IMR-90 (cell line): ENCODE results near the gene TMTC2. TPM values are rescaled to one million over a fixed set of nuclear protein-coding genes. Genes with fewer than 3 reads are reported as not detected.

Source experiments
- ATAC-seq: fragments of 200-7000 bp; cut with Tn5 transposase; 2 replicates; pipeline ENCODE4 v1.9.1; 2020; ENCODE audit warnings: low read depth, mild to moderate bottlenecking, moderate library complexity
- BruUV-seq: library from RNA; stranded (reverse); fragments of 400-500 nt; replicated peaks from 2 replicates; lab custom pipeline; 2021; lab: Mats Ljungman, UMichigan
- CTCF ChIA-PET: fragments of 300-600 bp; formaldehyde crosslinking; extraction: SDS; loops from one replicate; lab custom pipeline; 2021; ENCODE audit warnings: antibody characterized with exemption; lab: Yijun Ruan, JAX
- POLR2A ChIA-PET: fragments of 300-600 bp; sonication (Branson Sonifier 250); formaldehyde crosslinking; loops from one replicate; lab custom pipeline; 2022; ENCODE audit warnings: antibody characterized with exemption; ENCODE audit not compliant: unreplicated experiment; lab: Charles Lee
- DNase-seq: peaks from one replicate; pipeline ENCODE4 v3.0.0; 2013
- H2AFZ ChIP-seq: replicated peaks from 2 replicates; pipeline ENCODE3; 2013; ENCODE audit warnings: low read length, mild to moderate bottlenecking; ENCODE audit not compliant: poor library complexity
- H2AK5ac ChIP-seq: 2 replicates; pipeline ENCODE4 v1.6.1; 2013; ENCODE audit warnings: low read depth, low read length, inconsistent platforms
- H2AK9ac ChIP-seq: replicated peaks from 2 replicates; pipeline ENCODE3; 2013; ENCODE audit warnings: mild to moderate bottlenecking, low read depth, low read length, moderate library complexity; ENCODE audit not compliant: poor library complexity
- H2BK120ac ChIP-seq: 2 replicates; pipeline ENCODE4 v1.6.1; 2013; ENCODE audit warnings: low read depth, low read length, inconsistent platforms
- H2BK15ac ChIP-seq: 3 replicates; pipeline ENCODE4 v1.6.1; 2013; ENCODE audit warnings: low read depth, low read length, inconsistent platforms
- H2BK20ac ChIP-seq: 2 replicates; pipeline ENCODE4 v1.6.1; 2013; ENCODE audit warnings: low read depth, mild to moderate bottlenecking, inconsistent platforms, low read length, moderate library complexity
- H2BK5ac ChIP-seq: 2 replicates; pipeline ENCODE4 v1.6.1; 2013; ENCODE audit warnings: mild to moderate bottlenecking, low read depth, low read length, inconsistent platforms; ENCODE audit not compliant: poor library complexity, severe bottlenecking
- H3K14ac ChIP-seq: replicated peaks from 2 replicates; pipeline ENCODE4 v1.6.1; 2013; ENCODE audit warnings: low read depth, low read length, inconsistent platforms
- H3K18ac ChIP-seq: 2 replicates; pipeline ENCODE4 v1.6.1; 2013; ENCODE audit warnings: low read depth, low read length, control low read depth
- H3K23ac ChIP-seq: 2 replicates; pipeline ENCODE4 v1.6.1; 2013; ENCODE audit warnings: low read depth, low read length, inconsistent platforms
- H3K27ac ChIP-seq: 2 replicates; pipeline ENCODE4 v1.5.1; 2013; ENCODE audit warnings: mild to moderate bottlenecking, control low read depth, low read length; ENCODE audit not compliant: insufficient read depth
- H3K27me3 ChIP-seq: 2 replicates; pipeline ENCODE4 v1.6.1; 2013; ENCODE audit warnings: low read length; ENCODE audit not compliant: control insufficient read depth, insufficient read depth
- H3K36me3 ChIP-seq: 2 replicates; pipeline ENCODE4 v1.6.1; 2013; ENCODE audit warnings: low read length, mixed read lengths; ENCODE audit not compliant: control insufficient read depth, insufficient read depth
- H3K4ac ChIP-seq: 2 replicates; pipeline ENCODE4 v1.6.1; 2013; ENCODE audit warnings: low read depth, low read length, inconsistent platforms
- H3K4me1 ChIP-seq: 2 replicates; pipeline ENCODE4 v1.6.1; 2013; ENCODE audit warnings: low read length, mixed read lengths; ENCODE audit not compliant: control insufficient read depth, insufficient read depth
- H3K4me2 ChIP-seq: 2 replicates; pipeline ENCODE4 v1.6.1; 2013; ENCODE audit warnings: low read depth, mild to moderate bottlenecking, control low read depth, low read length, moderate library complexity
- H3K4me3 ChIP-seq: 2 replicates; pipeline ENCODE4 v1.5.1; 2013; ENCODE audit warnings: low read depth, mild to moderate bottlenecking, control low read depth, low read length, moderate library complexity; ENCODE audit not compliant: insufficient read depth
- H3K56ac ChIP-seq: 2 replicates; pipeline ENCODE4 v1.6.1; 2013; ENCODE audit warnings: low read length, inconsistent platforms; ENCODE audit not compliant: insufficient read depth; ENCODE audit errors: extremely low read depth
- H3K79me1 ChIP-seq, 2 experiments: 2 replicates each; pipeline ENCODE4 v1.6.1; 2013; ENCODE audit warnings: low read length in 2 of 2, inconsistent platforms in 1 of 2, low read depth in 1 of 2
- H3K9ac ChIP-seq: 2 replicates; pipeline ENCODE4 v1.6.1; 2013; ENCODE audit warnings: low read depth, low read length, control low read depth
- H3K9me1 ChIP-seq: 2 replicates; pipeline ENCODE4 v1.6.1; 2013; ENCODE audit warnings: low read length, inconsistent platforms; ENCODE audit not compliant: insufficient read depth
- H3K9me3 ChIP-seq: 2 replicates; pipeline ENCODE4 v1.6.1; 2013; ENCODE audit warnings: low read length; ENCODE audit not compliant: control insufficient read depth, insufficient read depth
- H4K20me1 ChIP-seq: 2 replicates; pipeline ENCODE4 v1.6.1; 2013; ENCODE audit warnings: low read length, inconsistent platforms; ENCODE audit not compliant: insufficient read depth
- H4K5ac ChIP-seq: 2 replicates; pipeline ENCODE4 v1.6.1; 2013; ENCODE audit warnings: mild to moderate bottlenecking, low read depth, low read length, control low read depth
- H4K8ac ChIP-seq, 2 experiments: 2 replicates each; pipeline ENCODE4 v1.6.1; 2013; ENCODE audit warnings: low read depth in 2 of 2, low read length in 2 of 2, control low read depth in 1 of 2, inconsistent platforms in 1 of 2
- H4K91ac ChIP-seq: 2 replicates; pipeline ENCODE4 v1.6.1; 2013; ENCODE audit warnings: low read depth, low read length, inconsistent platforms; ENCODE audit not compliant: insufficient read depth
- CEBPB ChIP-seq: IDR thresholded peaks from 2 replicates; pipeline ENCODE4 v1.6.1; 2012; ENCODE audit warnings: low read depth, low read length, improper control_type of control experiment
- CHD1 ChIP-seq: IDR thresholded peaks from 2 replicates; pipeline ENCODE4 v1.6.1; 2012; ENCODE audit warnings: low read depth, low read length, improper control_type of control experiment
- CTCF ChIP-seq: conservative IDR thresholded peaks from 2 replicates; pipeline ENCODE4 v1.5.1; 2012; ENCODE audit warnings: mild to moderate bottlenecking, low read depth, low read length, improper control_type of control experiment
- FOS ChIP-seq: fragments of 150-350 bp; IDR thresholded peaks from 2 replicates; pipeline ENCODE4 v1.6.1; 2016; ENCODE audit warnings: low read depth, low read length
- MAFK ChIP-seq: IDR thresholded peaks from 2 replicates; pipeline ENCODE4 v1.6.1; 2012; ENCODE audit warnings: low read depth, low read length, improper control_type of control experiment
- MAZ ChIP-seq: IDR thresholded peaks from 2 replicates; pipeline ENCODE4 v1.6.1; 2012; ENCODE audit warnings: low read depth, mild to moderate bottlenecking, low read length, improper control_type of control experiment, moderate library complexity, borderline replicate concordance
- MXI1 ChIP-seq: IDR thresholded peaks from 2 replicates; pipeline ENCODE4 v1.6.1; 2012; ENCODE audit warnings: low read depth, mild to moderate bottlenecking, low read length, moderate library complexity, borderline replicate concordance
- NFE2L2 ChIP-seq: fragments of 150-350 bp; IDR thresholded peaks from 2 replicates; pipeline ENCODE4 v1.6.1; 2016; ENCODE audit warnings: low read depth, mild to moderate bottlenecking, low read length
- POLR2A ChIP-seq: IDR thresholded peaks from 2 replicates; pipeline ENCODE4 v1.6.1; 2012; ENCODE audit warnings: mild to moderate bottlenecking, low read depth, low read length
- RAD21 ChIP-seq: IDR thresholded peaks from 2 replicates; pipeline ENCODE4 v1.6.1; 2012; ENCODE audit warnings: low read length, improper control_type of control experiment
- RCOR1 ChIP-seq: IDR thresholded peaks from 2 replicates; pipeline ENCODE4 v1.6.1; 2012; ENCODE audit warnings: mild to moderate bottlenecking, low read length, improper control_type of control experiment; ENCODE audit not compliant: insufficient replicate concordance
- RFX5 ChIP-seq: IDR thresholded peaks from 2 replicates; pipeline ENCODE4 v1.8.0; 2012; ENCODE audit warnings: low read depth, mild to moderate bottlenecking, low read length, moderate library complexity
- SMC3 ChIP-seq: fragments of 150-350 bp; IDR thresholded peaks from 2 replicates; pipeline ENCODE4 v1.6.1; 2016; ENCODE audit warnings: low read depth, mild to moderate bottlenecking, antibody characterized with exemption, low read length, moderate library complexity
- WGBS, 2 experiments: methylation state at CpG; one replicate each; pipeline versions ENCODE4 v1.1.5 to v1.1.7; 2013; ENCODE audit warnings: missing lambda C conversion rate in 2 of 2; ENCODE audit not compliant: insufficient read length in 1 of 2; ENCODE audit errors: extremely low coverage in 2 of 2; 5-methylcytosine and 5-hydroxymethylcytosine counted together
- dilution Hi-C: fragments of 300-500 bp; cut with HindIII; formaldehyde crosslinking; loops from one replicate; pipeline ENCODE4 v1.14.3; 2018; ENCODE audit warnings: low sequenced_read_pairs; ENCODE audit not compliant: unreplicated experiment
- in situ Hi-C: fragments of 300-500 bp; cut with MboI; formaldehyde crosslinking; loops from 3 replicates; pipeline ENCODE4 v1.14.3; 2019; ENCODE audit warnings: low sequenced_read_pairs, inconsistent platforms, mixed read lengths
- intact Hi-C: fragments of 100-400 bp; cut with micrococcal nuclease; formaldehyde crosslinking; loops from 2 replicates; pipeline ENCODE4 v1.10.0; 2022
- polyA plus RNA-seq, 3 experiments: library from polyadenylated mRNA; depleted of rRNA; stranded (reverse); fragments of >200 nt; gene quantifications; 2 replicates each; pipeline ENCODE4 v1.2.3, GENCODE V29; 2012; ENCODE audit warnings: low replicate concordance in 1 of 3
- total RNA-seq: library from RNA; depleted of rRNA; stranded (reverse); fragments of >200 nt; gene quantifications from 2 replicates; pipeline ENCODE4 v1.2.3, GENCODE V29; 2012
- TF ChIP-seq, protein P1 (sequence below): fragments of 150-350 bp; IDR thresholded peaks from 2 replicates; pipeline ENCODE4 v1.6.1; 2017; ENCODE audit warnings: mild to moderate bottlenecking, antibody characterized with exemption, low read length, low read depth

The TMTC2 gene
- total and polyA plus RNA-seq, 2 of the 4 experiments (the other 2 are of a cell fraction): 0.56 to 1.4 TPM

DNA sequence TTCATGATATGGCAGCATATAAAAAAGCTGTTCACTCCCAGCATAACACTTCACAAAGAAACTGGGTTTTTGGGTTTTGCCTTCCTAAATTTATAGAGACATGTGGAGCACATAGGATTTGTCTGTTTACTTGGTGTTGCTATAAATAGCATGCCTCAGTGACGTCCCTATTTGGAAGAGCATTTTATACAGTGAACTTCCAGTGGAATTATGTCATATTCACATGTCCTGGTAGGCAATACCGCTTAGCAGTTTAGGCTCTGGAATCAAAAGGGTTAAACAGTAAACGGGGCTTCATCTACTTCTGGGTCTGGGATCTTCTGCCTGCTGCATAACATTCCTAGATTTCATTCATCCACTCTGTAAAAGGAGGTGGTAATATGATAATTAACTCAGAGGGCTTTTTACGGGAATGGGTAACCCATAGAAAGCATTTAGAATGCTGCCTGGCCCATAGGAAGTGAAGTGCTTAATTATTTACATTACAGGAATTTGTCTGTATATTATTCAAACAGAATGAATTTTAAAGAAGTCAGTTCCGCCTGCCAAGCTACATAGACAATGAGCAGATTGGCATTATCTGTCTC is 396.1 kb downstream of the TMTC2 start:
- Histone ChIP-seq H3K36me3 (no peaks in the 10 kb centered on the region), H3K14ac (no peak overlapping the region), H3K4ac (no peak overlapping the region), H2AK9ac (no peak overlapping the region), H3K56ac (no peak overlapping the region), H4K20me1 (no peaks in the 10 kb centered on the region), H3K4me1 (no peaks in the 10 kb centered on the region), H3K9me1 (no peaks in the 10 kb centered on the region), H3K27me3 (no peaks in the 10 kb centered on the region), H3K9me3 (no peaks in the 10 kb centered on the region), H3K4me3 (no peak overlapping the region), H4K5ac (no peak overlapping the region), H3K79me1 (no peaks in the 10 kb centered on the region), H4K91ac (no peak overlapping the region), H2BK15ac (no peak overlapping the region), H2BK20ac (no peak overlapping the region), H3K4me2 (no peak overlapping the region), H4K8ac (no peak overlapping the region), H2AFZ (no peak overlapping the region), H3K18ac (no peak overlapping the region), H3K9ac (no peak overlapping the region), H3K23ac (no peak overlapping the region), H2AK5ac (no peak overlapping the region), H2BK120ac (no peak overlapping the region), H2BK5ac (no peak overlapping the region), H3K27ac (no peak overlapping the region)
- ChIA-PET POLR2A (no interaction called here), CTCF (no interaction called here)
- DNase-seq (peak; percentile 6), ATAC-seq (no peak)
- WGBS, 2 experiments: 40% methylated on average over 2 of the region's 5 CpGs; no CpG with 5 or more reads in 1 of the 2 experiments
- no peak for TF ChIP-seq SMC3
- no peak for TF ChIP-seq RAD21
- no peak for TF ChIP-seq CEBPB
- TF ChIP-seq CTCF: no peak
- TF ChIP-seq MXI1: no peak
- TF ChIP-seq FOS: no peak
- TF ChIP-seq CHD1: no peak
- no peak for TF ChIP-seq RFX5
- no peak for TF ChIP-seq MAFK
- TF ChIP-seq POLR2A: no peak
- TF ChIP-seq NFE2L2: no peak
- TF ChIP-seq RCOR1: no peak
- no peak for TF ChIP-seq MAZ
- TF ChIP-seq, protein P1, sequence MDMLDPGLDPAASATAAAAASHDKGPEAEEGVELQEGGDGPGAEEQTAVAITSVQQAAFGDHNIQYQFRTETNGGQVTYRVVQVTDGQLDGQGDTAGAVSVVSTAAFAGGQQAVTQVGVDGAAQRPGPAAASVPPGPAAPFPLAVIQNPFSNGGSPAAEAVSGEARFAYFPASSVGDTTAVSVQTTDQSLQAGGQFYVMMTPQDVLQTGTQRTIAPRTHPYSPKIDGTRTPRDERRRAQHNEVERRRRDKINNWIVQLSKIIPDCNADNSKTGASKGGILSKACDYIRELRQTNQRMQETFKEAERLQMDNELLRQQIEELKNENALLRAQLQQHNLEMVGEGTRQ: no peak
- BruUV-seq: no TSS peak
- dilution Hi-C loops: no loop called here
- intact Hi-C loops: no loop called here
- in situ Hi-C loops: no loop called here
